Effector memory CD8-positive, alpha-beta T cell (primary cell): ENCODE results near the gene CD163L1.
A peak's percentile ranks its signal among the peaks of the same experiment; 100 is the strongest.

Experiments
- ATAC-seq: fragments of 150-1000 bp; cut with Tn5 transposase; replicated peaks from 2 replicates; pipeline ENCODE4 v1.10.0; 2021; ENCODE audit warnings: mild to moderate bottlenecking, moderate library complexity
- DNase-seq, 3 experiments: peaks; one replicate each; pipeline ENCODE4 v3.0.0; 2021
- H3K27ac Mint-ChIP-seq, 2 donors: one replicate each; pipeline ENCODE4 v1.8.0; 2022; ENCODE audit warnings: mild to moderate bottlenecking in 2 of 2, mixed read lengths in 2 of 2, moderate library complexity in 2 of 2
- H3K27me3 Mint-ChIP-seq, 2 donors: one replicate each; pipeline ENCODE4 v1.8.0; 2022; ENCODE audit warnings: mixed read lengths in 2 of 2
- H3K36me3 Mint-ChIP-seq: one replicate; pipeline ENCODE4 v1.8.0; 2022; ENCODE audit warnings: mild to moderate bottlenecking, moderate library complexity, mixed read lengths; ENCODE audit not compliant: insufficient read depth
- H3K4me1 Mint-ChIP-seq, 2 donors: one replicate each; pipeline ENCODE4 v1.8.0; 2022; ENCODE audit warnings: low read depth in 2 of 2, mixed read lengths in 2 of 2
- H3K4me3 Mint-ChIP-seq, 2 donors: one replicate each; pipeline ENCODE4 v1.8.0; 2022; ENCODE audit warnings: mild to moderate bottlenecking in 2 of 2, mixed read lengths in 2 of 2, moderate library complexity in 2 of 2
- H3K9me3 Mint-ChIP-seq, 2 donors: one replicate each; pipeline ENCODE4 v1.8.0; 2022; ENCODE audit warnings: mixed read lengths in 2 of 2
- total RNA-seq, 9 experiments: gene quantifications; one replicate each; lab custom pipeline; 2026; lab: John Stamatoyannopoulos, UW

Gene CD163L1
- 0 to 0.74 (median 0.12) reads per million in 9 experiments for total RNA-seq

- H3K9me3 Mint-ChIP-seq: no peaks in the 10 kb centered on the region
- DNase-seq: no peak
- H3K4me3 Mint-ChIP-seq: no peak within 1 kb of the TSS
- H3K27me3 Mint-ChIP-seq: peaks cover 28 to 46% of the 10 kb centered on the region in 2 donors
- H3K27ac Mint-ChIP-seq: no peak within 1 kb of the TSS
- peaks cover 0 to 9% of the 10 kb centered on the region in 2 donors for H3K4me1 Mint-ChIP-seq
- no peak for ATAC-seq
- no peaks in the 10 kb centered on the region for H3K36me3 Mint-ChIP-seq
These were observed at the start of gene CD163L1 for GRCh38 chr12:7444076-7444475. Gene CD163L1 (minus strand): TSS chr12:7444153. CDS start chr12:7444127, 26 bp downstream.

GRCh38 chr12:7493006-7493405 is 49.1 kb upstream of the CD163L1 start:
- ATAC-seq: no peak
- no peaks in the 10 kb centered on the region for H3K9me3 Mint-ChIP-seq

DNA sequence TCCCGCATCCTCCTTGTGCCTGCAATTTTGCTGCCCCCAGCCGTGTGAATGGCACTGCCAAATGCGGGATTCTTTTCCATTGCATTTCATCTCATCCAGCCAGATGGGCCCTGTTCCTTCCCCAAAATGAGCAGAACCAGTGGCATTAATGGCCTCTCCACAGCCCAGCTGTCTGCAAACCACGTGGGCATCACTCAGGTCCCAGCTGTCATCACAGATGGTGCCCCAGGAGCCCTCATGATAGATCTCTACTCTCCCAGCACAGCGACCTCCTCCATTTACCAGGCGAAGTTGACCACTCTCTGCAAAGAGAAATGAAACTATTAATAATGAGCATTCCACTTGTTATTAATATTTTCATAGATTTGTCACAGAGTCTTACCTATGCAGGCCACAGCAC is 42.6 kb upstream of the CD163L1 start:
- no peak for ATAC-seq

More at GRCh38 chr12:7493006-7493405, 49.1 kb upstream of the CD163L1 start:
- Mint-ChIP-seq H3K36me3 (no peaks in the 10 kb centered on the region), H3K27ac (no peak overlapping the region), H3K4me3 (no peak overlapping the region), H3K27me3 (peaks cover 41 to 61% of the 10 kb centered on the region in 2 donors), H3K4me1 (no peaks in the 10 kb centered on the region)
- no peak for DNase-seq

GRCh38 chr12:7485095-7485494 is 41.1 kb upstream of the CD163L1 start:
- no peak for ATAC-seq
- Mint-ChIP-seq H3K36me3 (no peaks in the 10 kb centered on the region), H3K9me3 (no peaks in the 10 kb centered on the region), H3K4me3 (no peak overlapping the region), H3K27ac (no peak overlapping the region), H3K4me1 (no peaks in the 10 kb centered on the region), H3K27me3 (peaks cover 36% of the 10 kb centered on the region in 2 donors)
- DNase-seq: no peak

More for the DNA sequence above, 42.6 kb upstream of the CD163L1 start:
- H3K4me1 Mint-ChIP-seq: no peaks in the 10 kb centered on the region
- no peak overlapping the region for H3K4me3 Mint-ChIP-seq
- H3K27me3 Mint-ChIP-seq: peaks cover 33 to 42% of the 10 kb centered on the region in 2 donors
- H3K36me3 Mint-ChIP-seq: no peaks in the 10 kb centered on the region
- H3K9me3 Mint-ChIP-seq: no peaks in the 10 kb centered on the region
- no peak overlapping the region for H3K27ac Mint-ChIP-seq
- DNase-seq: no peak

DNA sequence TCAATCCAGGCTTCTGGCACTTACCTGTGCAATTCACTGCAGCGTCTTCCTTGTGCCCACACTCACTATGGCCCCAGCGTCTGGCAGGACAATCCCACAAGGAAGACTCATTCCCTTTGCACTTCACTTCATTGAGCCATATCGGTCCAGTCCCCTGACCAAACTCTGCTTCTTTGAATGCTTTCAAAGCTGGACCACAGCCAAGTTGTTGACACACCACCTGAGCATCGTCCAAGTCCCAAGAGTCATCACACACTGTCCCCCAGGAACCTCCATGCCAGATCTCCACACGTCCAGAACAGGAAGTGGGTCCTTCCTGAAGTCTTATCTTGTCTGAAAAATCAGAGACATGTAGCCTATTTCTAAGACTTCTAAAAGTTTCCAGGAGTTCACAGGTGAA is 39.4 kb upstream of the CD163L1 start:
- H3K9me3 Mint-ChIP-seq: no peaks in the 10 kb centered on the region
- no peak overlapping the region for H3K27ac Mint-ChIP-seq
- no peak overlapping the region for H3K4me3 Mint-ChIP-seq
- no peak for ATAC-seq
- peaks cover 30 to 38% of the 10 kb centered on the region in 2 donors for H3K27me3 Mint-ChIP-seq
- H3K36me3 Mint-ChIP-seq: no peaks in the 10 kb centered on the region
- H3K4me1 Mint-ChIP-seq: no peaks in the 10 kb centered on the region
- DNase-seq: no peak

DNA sequence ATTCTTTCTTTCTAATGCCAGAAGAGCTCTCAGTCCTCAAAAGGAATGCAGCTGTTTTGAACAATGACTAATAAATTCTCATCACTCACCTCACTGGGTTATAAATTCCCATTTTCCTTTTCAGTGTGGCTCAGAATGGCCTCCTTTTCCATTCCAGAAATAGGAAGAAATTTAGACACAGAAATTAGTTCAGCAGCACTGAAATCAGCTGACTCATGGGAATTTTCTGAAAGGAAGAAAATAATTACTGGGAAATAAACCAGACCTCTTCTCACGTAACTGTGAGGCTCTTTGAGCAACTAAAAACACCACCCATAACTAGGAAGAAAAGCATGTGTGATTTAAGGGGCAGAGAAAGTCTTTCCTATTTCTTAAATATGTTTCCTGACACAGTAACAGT is 35.8 kb upstream of the CD163L1 start:
- Mint-ChIP-seq H3K4me1 (no peaks in the 10 kb centered on the region), H3K27ac (no peak overlapping the region), H3K9me3 (peaks cover 0 to under 1% of the 10 kb centered on the region in 2 donors), H3K4me3 (no peak overlapping the region), H3K27me3 (peaks cover 13 to 29% of the 10 kb centered on the region in 2 donors), H3K36me3 (no peaks in the 10 kb centered on the region)
- DNase-seq (no peak), ATAC-seq (no peak)

- no peaks in the 10 kb centered on the region for H3K36me3 Mint-ChIP-seq
- no peak overlapping the region for H3K4me3 Mint-ChIP-seq
- peaks cover 0 to 8% of the 10 kb centered on the region in 2 donors for H3K9me3 Mint-ChIP-seq
- no peak for ATAC-seq
- no peak overlapping the region for H3K27ac Mint-ChIP-seq
- H3K4me1 Mint-ChIP-seq: no peaks in the 10 kb centered on the region
- no peak for DNase-seq
- peaks cover 22 to 33% of the 10 kb centered on the region in 2 donors for H3K27me3 Mint-ChIP-seq
These were observed 28.1 kb upstream of the CD163L1 start for GRCh38 chr12:7472060-7472459.

DNA sequence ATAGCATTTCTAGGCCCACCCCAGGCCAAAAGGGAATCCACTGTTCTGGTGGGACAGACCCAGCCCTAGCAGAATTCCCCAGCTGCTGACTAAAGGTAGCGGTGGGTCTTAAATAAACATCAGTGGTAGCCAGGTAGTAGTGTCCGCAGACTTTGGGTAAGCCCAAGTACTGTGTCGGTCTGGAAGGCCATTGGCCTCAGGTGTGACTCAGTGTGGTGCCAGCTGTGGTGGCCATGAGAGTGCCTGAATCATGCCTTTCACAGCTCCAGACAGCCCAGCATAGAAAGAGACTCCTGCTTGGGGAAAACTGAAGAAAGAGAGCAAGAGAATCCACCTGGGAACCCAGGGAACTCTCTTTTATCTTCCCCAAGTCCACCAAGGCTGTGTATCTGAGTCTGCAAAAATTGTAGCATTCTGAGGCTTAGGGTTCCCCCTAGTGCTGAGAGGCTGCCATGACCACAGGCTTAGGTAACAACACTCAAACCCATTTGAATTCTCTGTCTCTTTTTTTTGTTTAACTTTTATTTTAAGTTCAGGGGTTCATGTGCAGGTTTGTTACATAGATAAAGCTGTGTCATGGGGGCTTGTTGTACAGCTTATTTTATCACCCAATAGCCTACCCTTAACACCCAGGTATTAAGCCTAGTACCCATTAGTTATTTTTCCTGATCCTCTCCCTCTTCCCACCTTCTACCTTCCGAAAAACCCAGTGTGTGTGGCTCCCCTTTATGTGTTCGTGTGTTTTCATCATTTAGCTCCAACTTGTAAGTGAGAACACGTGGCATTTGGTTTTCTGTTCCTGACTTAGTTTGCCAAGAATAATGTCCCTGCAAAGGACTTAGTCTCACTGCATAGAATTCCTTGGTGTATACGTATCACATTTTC is 16.7 kb upstream of the CD163L1 start:
- Mint-ChIP-seq H3K4me1 (no peaks in the 10 kb centered on the region), H3K27ac (no peak overlapping the region), H3K9me3 (no peaks in the 10 kb centered on the region), H3K4me3 (no peak overlapping the region), H3K27me3 (peaks cover 14 to 20% of the 10 kb centered on the region in 2 donors), H3K36me3 (no peaks in the 10 kb centered on the region)
- peak; percentile 18 to 67 (median 29) for DNase-seq
- peak; percentile 56 for ATAC-seq

GRCh38 chr12:7459973-7460372 is 16.0 kb upstream of the CD163L1 start:
- Mint-ChIP-seq H3K36me3 (no peaks in the 10 kb centered on the region), H3K27ac (no peak overlapping the region), H3K4me3 (no peak overlapping the region), H3K9me3 (no peaks in the 10 kb centered on the region), H3K27me3 (peaks cover 10 to 17% of the 10 kb centered on the region in 2 donors), H3K4me1 (no peaks in the 10 kb centered on the region)
- ATAC-seq: no peak
- no peak for DNase-seq

- H3K4me1 Mint-ChIP-seq: no peaks in the 10 kb centered on the region
- no peak for DNase-seq
These were observed 7.8 kb upstream of the CD163L1 start for GRCh38 chr12:7451756-7452155.

DNA sequence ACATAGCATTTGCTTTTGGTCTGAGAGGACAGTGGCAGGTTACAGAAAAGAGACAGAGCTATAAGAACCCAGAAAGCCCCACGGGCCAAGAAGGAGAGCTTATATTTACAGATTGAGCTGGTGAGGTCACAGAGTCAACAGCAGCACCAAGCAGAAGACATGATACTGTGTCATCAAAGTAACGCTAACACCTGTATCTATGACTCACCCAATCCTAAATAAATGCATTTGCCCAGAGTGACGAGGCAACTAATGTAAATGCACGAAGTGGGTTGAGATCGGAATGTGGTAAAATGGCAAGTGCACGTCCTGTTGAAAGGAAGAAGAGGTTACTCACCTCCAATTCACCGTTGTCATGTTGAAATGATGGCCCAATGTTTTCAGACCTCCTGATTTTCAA is 6.7 kb upstream of the CD163L1 start:
- Mint-ChIP-seq H3K36me3 (no peaks in the 10 kb centered on the region), H3K9me3 (no peaks in the 10 kb centered on the region), H3K27ac (no peak overlapping the region), H3K4me1 (no peaks in the 10 kb centered on the region), H3K4me3 (no peak overlapping the region), H3K27me3 (peaks cover 7 to 24% of the 10 kb centered on the region in 2 donors)
- ATAC-seq (no peak), DNase-seq (no peak)

More at GRCh38 chr12:7451756-7452155, 7.8 kb upstream of the CD163L1 start:
- Mint-ChIP-seq H3K27ac (no peak overlapping the region), H3K9me3 (no peaks in the 10 kb centered on the region), H3K4me3 (no peak overlapping the region), H3K27me3 (peaks cover 7 to 24% of the 10 kb centered on the region in 2 donors), H3K36me3 (no peaks in the 10 kb centered on the region)
- no peak for ATAC-seq

GRCh38 chr12:7448099-7448498 is 4.1 kb upstream of the CD163L1 start:
- H3K9me3 Mint-ChIP-seq: no peaks in the 10 kb centered on the region
- H3K27ac Mint-ChIP-seq: no peak overlapping the region
- H3K27me3 Mint-ChIP-seq: peaks cover 7 to 28% of the 10 kb centered on the region in 2 donors
- ATAC-seq (no peak), DNase-seq (no peak)
- H3K4me3 Mint-ChIP-seq: no peak overlapping the region
- H3K4me1 Mint-ChIP-seq: no peaks in the 10 kb centered on the region
- no peaks in the 10 kb centered on the region for H3K36me3 Mint-ChIP-seq

DNA sequence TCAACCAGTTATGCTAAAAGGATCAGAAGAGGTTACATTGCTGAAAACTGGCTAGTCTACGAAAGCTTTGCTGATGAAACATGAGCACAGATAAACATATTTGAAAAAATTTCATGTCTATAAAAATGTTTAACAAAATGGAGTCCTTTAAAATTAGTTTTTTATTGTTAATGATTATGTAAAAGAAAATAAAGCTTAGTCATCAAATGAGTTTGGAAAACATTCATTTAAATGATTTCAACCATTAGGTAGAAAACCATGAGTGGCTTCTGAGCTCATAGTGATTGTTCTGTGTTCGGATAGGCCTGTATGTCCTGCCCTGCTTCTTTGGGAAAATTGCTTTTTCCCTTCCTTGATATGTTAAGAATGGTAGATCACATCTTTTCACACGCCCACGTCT is 584 bp upstream of the CD163L1 start:
- Mint-ChIP-seq H3K27ac (no peak overlapping the region), H3K4me3 (no peak overlapping the region), H3K9me3 (no peaks in the 10 kb centered on the region), H3K27me3 (peaks cover 23 to 41% of the 10 kb centered on the region in 2 donors), H3K4me1 (peaks cover 0 to 4% of the 10 kb centered on the region in 2 donors), H3K36me3 (no peaks in the 10 kb centered on the region)
- DNase-seq (no peak), ATAC-seq (no peak)

DNA sequence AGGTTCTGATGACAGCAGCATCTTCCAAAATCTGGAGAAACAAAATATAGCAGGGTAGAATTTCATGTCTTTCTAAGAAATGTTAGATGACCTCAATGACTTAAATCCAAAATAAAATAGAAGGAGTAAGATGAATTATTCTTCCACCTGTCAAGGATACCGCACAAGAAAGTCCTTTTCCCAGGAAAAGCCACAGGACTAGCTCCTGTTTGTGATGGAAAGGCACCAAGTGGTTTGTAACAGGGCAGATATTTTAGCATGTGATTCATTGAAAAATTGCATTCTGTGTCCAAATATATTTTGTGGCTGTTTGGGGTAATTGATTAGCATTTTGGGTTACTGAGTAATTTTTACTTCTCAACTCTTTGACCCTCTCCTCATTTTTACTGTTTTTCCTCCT is 2.7 kb downstream of the CD163L1 start:
- no peak for DNase-seq
- ATAC-seq: no peak
- Mint-ChIP-seq H3K27ac (no peak overlapping the region), H3K9me3 (no peaks in the 10 kb centered on the region), H3K4me1 (peaks cover 0 to 13% of the 10 kb centered on the region in 2 donors), H3K27me3 (peaks cover 35 to 36% of the 10 kb centered on the region in 2 donors), H3K36me3 (no peaks in the 10 kb centered on the region), H3K4me3 (no peak overlapping the region)
